Ovary (tissue), 3 donors: Measurements from ENCODE around the gene SNRPA1.

Experiments
- EP300 ChIP-seq: sonication (generic); formaldehyde crosslinking; IDR thresholded peaks from one replicate; pipeline ENCODE4 v1.6.1; 2017; ENCODE audit warnings: antibody characterized with exemption
- TF ChIP-seq, protein P1 (sequence below), 3 donors: fragments of 450-650 bp in 2 of 3; fragments of 200-600 bp in 1 of 3; IDR thresholded peaks; one replicate each; pipeline versions ENCODE4 v1.5.1 to v1.8.0; 2016 to 2022; ENCODE audit warnings: antibody characterized with exemption in 3 of 3, mild to moderate bottlenecking in 1 of 3
- donor health status: DM: no; HTN: no; CAD: no.

DNA sequence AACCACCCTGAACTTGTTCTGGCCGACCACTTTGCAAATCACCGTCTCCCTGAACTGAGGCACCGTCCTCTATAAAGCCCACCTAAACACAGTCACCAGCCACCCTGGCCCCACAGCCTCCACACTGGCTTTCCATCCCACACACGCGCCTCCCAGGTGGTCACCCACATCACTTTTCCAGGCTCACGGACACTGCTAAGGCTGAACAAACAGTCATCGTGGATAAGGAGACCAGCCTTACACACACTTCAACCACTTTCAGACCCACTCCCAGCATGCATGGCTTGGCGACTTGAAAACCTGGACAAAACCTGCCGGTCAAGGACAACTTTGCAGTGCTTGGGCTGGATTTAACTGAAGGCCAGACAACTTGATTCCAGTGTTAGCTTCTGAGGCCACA is 51.6 kb downstream of the SNRPA1 start:
- TF ChIP-seq, protein P1, sequence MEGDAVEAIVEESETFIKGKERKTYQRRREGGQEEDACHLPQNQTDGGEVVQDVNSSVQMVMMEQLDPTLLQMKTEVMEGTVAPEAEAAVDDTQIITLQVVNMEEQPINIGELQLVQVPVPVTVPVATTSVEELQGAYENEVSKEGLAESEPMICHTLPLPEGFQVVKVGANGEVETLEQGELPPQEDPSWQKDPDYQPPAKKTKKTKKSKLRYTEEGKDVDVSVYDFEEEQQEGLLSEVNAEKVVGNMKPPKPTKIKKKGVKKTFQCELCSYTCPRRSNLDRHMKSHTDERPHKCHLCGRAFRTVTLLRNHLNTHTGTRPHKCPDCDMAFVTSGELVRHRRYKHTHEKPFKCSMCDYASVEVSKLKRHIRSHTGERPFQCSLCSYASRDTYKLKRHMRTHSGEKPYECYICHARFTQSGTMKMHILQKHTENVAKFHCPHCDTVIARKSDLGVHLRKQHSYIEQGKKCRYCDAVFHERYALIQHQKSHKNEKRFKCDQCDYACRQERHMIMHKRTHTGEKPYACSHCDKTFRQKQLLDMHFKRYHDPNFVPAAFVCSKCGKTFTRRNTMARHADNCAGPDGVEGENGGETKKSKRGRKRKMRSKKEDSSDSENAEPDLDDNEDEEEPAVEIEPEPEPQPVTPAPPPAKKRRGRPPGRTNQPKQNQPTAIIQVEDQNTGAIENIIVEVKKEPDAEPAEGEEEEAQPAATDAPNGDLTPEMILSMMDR (IDR thresholded peaks at IDR 0.05), result no peak
- TF ChIP-seq EP300, result no peak
